GM13976 (cell line): ENCODE data around the gene RNF130.

Experiments used
- DNase-seq: peaks from one replicate; pipeline ENCODE4 v3.0.0; 2012; ENCODE audit warnings: low spot score
- CTCF ChIP-seq: IDR thresholded peaks from 2 replicates; pipeline ENCODE4 v1.5.1; 2012; ENCODE audit warnings: borderline replicate concordance, mild to moderate bottlenecking; ENCODE audit not compliant: insufficient read depth; ENCODE audit errors: extremely low read depth, missing control alignments, control extremely low read depth
- in situ Hi-C: fragments of 300-500 bp; cut with MboI; formaldehyde crosslinking; loops from one replicate; pipeline ENCODE4 v1.12.0; 2022; ENCODE audit warnings: low sequenced_read_pairs, mixed read lengths, inconsistent platforms; ENCODE audit not compliant: unreplicated experiment

Gene RNF130

GRCh38 chr5:180083529-180084060 lies 12.0 kb upstream of the RNF130 start:
- TF ChIP-seq CTCF: no peak
- in situ Hi-C loops: no loop called here
- no peak for DNase-seq

- in situ Hi-C loops: no loop called here
- DNase-seq: no peak
- TF ChIP-seq CTCF: no peak
These were observed 11.3 kb upstream of the RNF130 start for GRCh38 chr5:180082633-180083420.

GRCh38 chr5:180081481-180081880 lies 9.9 kb upstream of the RNF130 start:
- in situ Hi-C loops: no loop called here
- no peak for DNase-seq
- no peak for TF ChIP-seq CTCF

GRCh38 chr5:180080486-180081280 lies 9.1 kb upstream of the RNF130 start:
- DNase-seq: no peak
- in situ Hi-C loops: no loop called here
- no peak for TF ChIP-seq CTCF

GRCh38 chr5:180079702-180080466 lies 8.3 kb upstream of the RNF130 start:
- in situ Hi-C loops: no loop called here
- no peak for TF ChIP-seq CTCF
- DNase-seq: no peak

- TF ChIP-seq CTCF: no peak
- in situ Hi-C loops: no loop called here
- DNase-seq: no peak
These were observed 6.8 kb upstream of the RNF130 start for GRCh38 chr5:180078348-180078747.
